ENCODE measurements around the gene SLC1A1.
"Not testable (repeated sequence)": the region's sequence is repeated elsewhere in the genome, so short reads cannot be mapped to it uniquely, and the experiment has no call there.

DNA sequence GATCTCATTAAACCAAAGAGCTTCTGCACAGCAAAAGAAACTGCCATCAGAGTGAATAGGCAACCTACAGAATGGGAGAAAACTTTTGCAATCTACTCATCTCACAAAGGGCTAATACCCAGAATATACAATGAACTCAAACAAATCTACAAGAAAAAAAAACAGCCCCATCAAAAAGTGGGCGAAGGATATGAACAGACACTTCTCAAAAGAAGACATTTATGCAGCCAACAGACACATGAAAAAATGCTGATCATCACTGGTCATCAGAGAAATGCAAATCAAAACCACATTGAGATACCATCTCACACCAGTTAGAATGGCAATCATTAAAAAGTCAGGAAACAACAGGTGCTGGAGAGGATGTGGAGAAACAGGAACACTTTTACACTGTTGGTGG, 45.9 kb downstream of the SLC1A1 start:
- not testable (repeated sequence) for TF ChIP-seq CREB5 (CRISPR knock-in tag; IDR thresholded peaks at IDR 0.05; ENCODE audit: low read depth); RARB (CRISPR knock-in tag; IDR thresholded peaks at IDR 0.05); ISL1 (CRISPR knock-in tag; IDR thresholded peaks at IDR 0.05); TCF4 (CRISPR knock-in tag; IDR thresholded peaks at IDR 0.05; ENCODE audit: borderline replicate concordance); ESRRG (CRISPR knock-in tag; IDR thresholded peaks at IDR 0.05); BACH2 (CRISPR knock-in tag; IDR thresholded peaks at IDR 0.05; ENCODE audit: borderline replicate concordance); GLIS3 (CRISPR knock-in tag; IDR thresholded peaks at IDR 0.05); ZC3H10 (CRISPR knock-in tag; IDR thresholded peaks at IDR 0.05); OSR1 (CRISPR knock-in tag; IDR thresholded peaks at IDR 0.05)
- TF ChIP-seq, protein P1, sequence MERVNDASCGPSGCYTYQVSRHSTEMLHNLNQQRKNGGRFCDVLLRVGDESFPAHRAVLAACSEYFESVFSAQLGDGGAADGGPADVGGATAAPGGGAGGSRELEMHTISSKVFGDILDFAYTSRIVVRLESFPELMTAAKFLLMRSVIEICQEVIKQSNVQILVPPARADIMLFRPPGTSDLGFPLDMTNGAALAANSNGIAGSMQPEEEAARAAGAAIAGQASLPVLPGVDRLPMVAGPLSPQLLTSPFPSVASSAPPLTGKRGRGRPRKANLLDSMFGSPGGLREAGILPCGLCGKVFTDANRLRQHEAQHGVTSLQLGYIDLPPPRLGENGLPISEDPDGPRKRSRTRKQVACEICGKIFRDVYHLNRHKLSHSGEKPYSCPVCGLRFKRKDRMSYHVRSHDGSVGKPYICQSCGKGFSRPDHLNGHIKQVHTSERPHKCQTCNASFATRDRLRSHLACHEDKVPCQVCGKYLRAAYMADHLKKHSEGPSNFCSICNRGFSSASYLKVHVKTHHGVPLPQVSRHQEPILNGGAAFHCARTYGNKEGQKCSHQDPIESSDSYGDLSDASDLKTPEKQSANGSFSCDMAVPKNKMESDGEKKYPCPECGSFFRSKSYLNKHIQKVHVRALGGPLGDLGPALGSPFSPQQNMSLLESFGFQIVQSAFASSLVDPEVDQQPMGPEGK (CRISPR knock-in tag; IDR thresholded peaks at IDR 0.05; ENCODE audit: borderline replicate concordance), result not testable (repeated sequence)
- TF ChIP-seq, protein P2, sequence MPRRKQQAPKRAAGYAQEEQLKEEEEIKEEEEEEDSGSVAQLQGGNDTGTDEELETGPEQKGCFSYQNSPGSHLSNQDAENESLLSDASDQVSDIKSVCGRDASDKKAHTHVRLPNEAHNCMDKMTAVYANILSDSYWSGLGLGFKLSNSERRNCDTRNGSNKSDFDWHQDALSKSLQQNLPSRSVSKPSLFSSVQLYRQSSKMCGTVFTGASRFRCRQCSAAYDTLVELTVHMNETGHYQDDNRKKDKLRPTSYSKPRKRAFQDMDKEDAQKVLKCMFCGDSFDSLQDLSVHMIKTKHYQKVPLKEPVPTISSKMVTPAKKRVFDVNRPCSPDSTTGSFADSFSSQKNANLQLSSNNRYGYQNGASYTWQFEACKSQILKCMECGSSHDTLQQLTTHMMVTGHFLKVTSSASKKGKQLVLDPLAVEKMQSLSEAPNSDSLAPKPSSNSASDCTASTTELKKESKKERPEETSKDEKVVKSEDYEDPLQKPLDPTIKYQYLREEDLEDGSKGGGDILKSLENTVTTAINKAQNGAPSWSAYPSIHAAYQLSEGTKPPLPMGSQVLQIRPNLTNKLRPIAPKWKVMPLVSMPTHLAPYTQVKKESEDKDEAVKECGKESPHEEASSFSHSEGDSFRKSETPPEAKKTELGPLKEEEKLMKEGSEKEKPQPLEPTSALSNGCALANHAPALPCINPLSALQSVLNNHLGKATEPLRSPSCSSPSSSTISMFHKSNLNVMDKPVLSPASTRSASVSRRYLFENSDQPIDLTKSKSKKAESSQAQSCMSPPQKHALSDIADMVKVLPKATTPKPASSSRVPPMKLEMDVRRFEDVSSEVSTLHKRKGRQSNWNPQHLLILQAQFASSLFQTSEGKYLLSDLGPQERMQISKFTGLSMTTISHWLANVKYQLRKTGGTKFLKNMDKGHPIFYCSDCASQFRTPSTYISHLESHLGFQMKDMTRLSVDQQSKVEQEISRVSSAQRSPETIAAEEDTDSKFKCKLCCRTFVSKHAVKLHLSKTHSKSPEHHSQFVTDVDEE (CRISPR knock-in tag; IDR thresholded peaks at IDR 0.05), result not testable (repeated sequence)
- TF ChIP-seq, protein P3, sequence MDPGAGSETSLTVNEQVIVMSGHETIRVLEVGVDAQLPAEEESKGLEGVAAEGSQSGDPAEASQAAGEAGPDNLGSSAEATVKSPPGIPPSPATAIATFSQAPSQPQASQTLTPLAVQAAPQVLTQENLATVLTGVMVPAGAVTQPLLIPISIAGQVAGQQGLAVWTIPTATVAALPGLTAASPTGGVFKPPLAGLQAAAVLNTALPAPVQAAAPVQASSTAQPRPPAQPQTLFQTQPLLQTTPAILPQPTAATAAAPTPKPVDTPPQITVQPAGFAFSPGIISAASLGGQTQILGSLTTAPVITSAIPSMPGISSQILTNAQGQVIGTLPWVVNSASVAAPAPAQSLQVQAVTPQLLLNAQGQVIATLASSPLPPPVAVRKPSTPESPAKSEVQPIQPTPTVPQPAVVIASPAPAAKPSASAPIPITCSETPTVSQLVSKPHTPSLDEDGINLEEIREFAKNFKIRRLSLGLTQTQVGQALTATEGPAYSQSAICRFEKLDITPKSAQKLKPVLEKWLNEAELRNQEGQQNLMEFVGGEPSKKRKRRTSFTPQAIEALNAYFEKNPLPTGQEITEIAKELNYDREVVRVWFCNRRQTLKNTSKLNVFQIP (CRISPR knock-in tag; IDR thresholded peaks at IDR 0.05; ENCODE audit: borderline replicate concordance, low read depth), result not testable (repeated sequence)

Data from SK-N-SH treated with all-trans-retinoic acid at 6 μM for 48 hours (cell line).